ENCODE results near the gene CRTAC1. TPM values are rescaled to one million over a fixed set of nuclear protein-coding genes. Genes with fewer than 3 reads are reported as not detected.

The CRTAC1 gene
- total and polyA plus RNA-seq, 2 experiments from 2014 or later: 0.47 to 1.2 TPM

- TF ChIP-seq, protein P1, sequence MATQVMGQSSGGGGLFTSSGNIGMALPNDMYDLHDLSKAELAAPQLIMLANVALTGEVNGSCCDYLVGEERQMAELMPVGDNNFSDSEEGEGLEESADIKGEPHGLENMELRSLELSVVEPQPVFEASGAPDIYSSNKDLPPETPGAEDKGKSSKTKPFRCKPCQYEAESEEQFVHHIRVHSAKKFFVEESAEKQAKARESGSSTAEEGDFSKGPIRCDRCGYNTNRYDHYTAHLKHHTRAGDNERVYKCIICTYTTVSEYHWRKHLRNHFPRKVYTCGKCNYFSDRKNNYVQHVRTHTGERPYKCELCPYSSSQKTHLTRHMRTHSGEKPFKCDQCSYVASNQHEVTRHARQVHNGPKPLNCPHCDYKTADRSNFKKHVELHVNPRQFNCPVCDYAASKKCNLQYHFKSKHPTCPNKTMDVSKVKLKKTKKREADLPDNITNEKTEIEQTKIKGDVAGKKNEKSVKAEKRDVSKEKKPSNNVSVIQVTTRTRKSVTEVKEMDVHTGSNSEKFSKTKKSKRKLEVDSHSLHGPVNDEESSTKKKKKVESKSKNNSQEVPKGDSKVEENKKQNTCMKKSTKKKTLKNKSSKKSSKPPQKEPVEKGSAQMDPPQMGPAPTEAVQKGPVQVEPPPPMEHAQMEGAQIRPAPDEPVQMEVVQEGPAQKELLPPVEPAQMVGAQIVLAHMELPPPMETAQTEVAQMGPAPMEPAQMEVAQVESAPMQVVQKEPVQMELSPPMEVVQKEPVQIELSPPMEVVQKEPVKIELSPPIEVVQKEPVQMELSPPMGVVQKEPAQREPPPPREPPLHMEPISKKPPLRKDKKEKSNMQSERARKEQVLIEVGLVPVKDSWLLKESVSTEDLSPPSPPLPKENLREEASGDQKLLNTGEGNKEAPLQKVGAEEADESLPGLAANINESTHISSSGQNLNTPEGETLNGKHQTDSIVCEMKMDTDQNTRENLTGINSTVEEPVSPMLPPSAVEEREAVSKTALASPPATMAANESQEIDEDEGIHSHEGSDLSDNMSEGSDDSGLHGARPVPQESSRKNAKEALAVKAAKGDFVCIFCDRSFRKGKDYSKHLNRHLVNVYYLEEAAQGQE (IDR thresholded peaks at IDR 0.05; ENCODE audit: unreplicated experiment): no peak
- TF ChIP-seq EZH2 (IDR thresholded peaks at IDR 0.05; ENCODE audit: low read depth, unreplicated experiment) (no peak), POLR2AphosphoS5 (IDR thresholded peaks at IDR 0.05; ENCODE audit: low read depth) (no peak), JUNB (IDR thresholded peaks at IDR 0.05; ENCODE audit: unreplicated experiment) (no peak)
Observed at GRCh38 chr10:97861097-97861750, 169.2 kb downstream of the CRTAC1 start (continued).

- TF ChIP-seq ETS1 (IDR thresholded peaks at IDR 0.05) (no peak), POLR2AphosphoS5 (IDR thresholded peaks at IDR 0.05; ENCODE audit: low read depth) (no peak)
- Histone ChIP-seq H3K27ac (ENCODE audit: low read depth) (no peak overlapping the region), H3K4me2 (no peak overlapping the region), H3K79me2 (replicated peaks; ENCODE audit: insufficient read depth) (no peaks in the 10 kb centered on the region), H4K20me1 (replicated peaks; ENCODE audit: insufficient read depth) (no peaks in the 10 kb centered on the region), H3K4me1 (ENCODE audit: insufficient read depth) (peaks cover 19% of the 10 kb centered on the region), H3F3A (replicated peaks; ENCODE audit: low read depth) (no peaks in the 10 kb centered on the region), H2AFZ (no peak overlapping the region), H3K9me2 (ENCODE audit: insufficient read depth) (0 out of 2 replicates have a peak, but pooled peaks cover 3% of the 10 kb centered on the region), H3K36me3 (ENCODE audit: insufficient read depth) (no peaks in the 10 kb centered on the region), H3K4me3 (no peak overlapping the region), H3K27me3 (ENCODE audit: insufficient read depth) (no peaks in the 10 kb centered on the region)
- no peak overlapping the region for H3K27ac Mint-ChIP-seq
- peaks cover 12% of the 10 kb centered on the region for H3K27me3 Mint-ChIP-seq (ENCODE audit: insufficient read depth, low read depth, poor library complexity)
- no peaks in the 10 kb centered on the region for H3K9me3 Mint-ChIP-seq
- H3K4me3 Mint-ChIP-seq: no peak overlapping the region
- ATAC-seq (no peak), DNase-seq (ENCODE audit: low spot score) (no peak)
- peaks cover 23% of the 10 kb centered on the region for H3K4me1 Mint-ChIP-seq
- H3K36me3 Mint-ChIP-seq (ENCODE audit: low read depth): no peaks in the 10 kb centered on the region
Observed at GRCh38 chr10:97858001-97858439, 172.4 kb downstream of the CRTAC1 start.

DNA sequence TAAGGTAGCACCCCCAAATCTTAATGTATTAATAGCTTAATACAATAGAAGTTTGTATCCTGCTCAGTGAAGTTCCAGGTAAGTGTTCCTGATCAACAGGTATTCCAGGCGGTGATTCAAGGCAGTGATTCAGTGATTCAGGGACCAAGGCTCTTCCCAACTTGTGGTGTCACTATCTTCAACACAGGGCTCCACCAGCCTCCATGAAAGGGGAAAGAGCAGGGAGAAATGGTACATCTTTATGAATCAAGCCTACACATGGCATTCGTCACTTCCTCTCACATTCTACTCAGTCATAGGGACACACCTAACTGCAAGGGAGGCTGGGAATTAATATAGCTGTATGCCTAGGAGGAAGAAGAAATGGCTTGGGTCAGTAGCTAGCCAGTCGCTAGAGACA lies 175.7 kb downstream of the CRTAC1 start:
- H3K27ac ChIP-seq (ENCODE audit: low read depth): no peak overlapping the region
- H3K4me2 ChIP-seq: no peak overlapping the region
- H2AFZ ChIP-seq: no peak overlapping the region
- H3K36me3 ChIP-seq (ENCODE audit: insufficient read depth): no peaks in the 10 kb centered on the region
- no peak overlapping the region for H3K27ac Mint-ChIP-seq
- peaks cover 28% of the 10 kb centered on the region for H3K27me3 Mint-ChIP-seq (ENCODE audit: insufficient read depth, low read depth, poor library complexity)
- no peaks in the 10 kb centered on the region for H4K20me1 ChIP-seq (replicated peaks; ENCODE audit: insufficient read depth)
- H3K27me3 ChIP-seq (ENCODE audit: insufficient read depth): peaks cover 16% of the 10 kb centered on the region
- peaks cover 3% of the 10 kb centered on the region; the same call in 1 of the 2 replicates for H3K4me1 ChIP-seq (ENCODE audit: insufficient read depth)
- H3K4me3 ChIP-seq: no peak overlapping the region
- no peak for DNase-seq (ENCODE audit: low spot score)
- H3K36me3 Mint-ChIP-seq (ENCODE audit: low read depth): no peaks in the 10 kb centered on the region
- no peaks in the 10 kb centered on the region for H3K79me2 ChIP-seq (replicated peaks; ENCODE audit: insufficient read depth)
- no peak overlapping the region for H3K4me3 Mint-ChIP-seq
- no peaks in the 10 kb centered on the region for H3F3A ChIP-seq (replicated peaks; ENCODE audit: low read depth)
- no peaks in the 10 kb centered on the region for H3K9me3 Mint-ChIP-seq
- 0 out of 2 replicates have a peak, but pooled peaks cover 3% of the 10 kb centered on the region for H3K9me2 ChIP-seq (ENCODE audit: insufficient read depth)
- H3K4me1 Mint-ChIP-seq: peaks cover 10% of the 10 kb centered on the region
- ATAC-seq: no peak
- TF ChIP-seq NANOG (IDR thresholded peaks at IDR 0.05; ENCODE audit: borderline replicate concordance) (no peak), CREB1 (CRISPR knock-in tag; IDR thresholded peaks at IDR 0.05; ENCODE audit: low read depth) (no peak), ZNF114 (CRISPR knock-in tag; IDR thresholded peaks at IDR 0.05) (no peak), CTCF (conservative IDR thresholded peaks at IDR 0.05; ENCODE audit: low read depth in 2 of 2) (no peak), ETS1 (IDR thresholded peaks at IDR 0.05) (no peak), STAT1 (IDR thresholded peaks at IDR 0.05; ENCODE audit: unreplicated experiment) (no peak)
- TF ChIP-seq, protein P1 (IDR thresholded peaks at IDR 0.05; ENCODE audit: unreplicated experiment): no peak

Measured in GM23338 (cell line).